Uterus (tissue), 4 donors: ENCODE data around the gene LPGAT1. TPM values are rescaled to one million over a fixed set of nuclear protein-coding genes. Genes with fewer than 3 reads are reported as not detected.

Experiments
- DNase-seq, 2 donors: peaks; one replicate each; pipeline ENCODE4 v3.0.0-alpha.2; 2019 to 2020
- H3K27ac ChIP-seq, 2 donors: fragments of 200-600 bp; sonication (generic); 1 replicate in 1 of 2; 2 replicates in 1 of 2; pipeline ENCODE4 v1.5.1; 2016 to 2018
- H3K27me3 ChIP-seq, 2 donors: fragments of 200-600 bp; sonication (generic); one replicate each; pipeline ENCODE4 v1.5.1; 2018 to 2019; ENCODE audit warnings: control low read depth in 1 of 2
- H3K36me3 ChIP-seq, 2 donors: fragments of 200-600 bp; sonication (generic); one replicate each; pipeline ENCODE4 v1.5.1; 2019; ENCODE audit warnings: control low read depth in 1 of 2
- H3K4me1 ChIP-seq, 2 donors: fragments of 200-600 bp; sonication (generic); one replicate each; pipeline ENCODE4 v1.5.1; 2018 to 2019; ENCODE audit warnings: control low read depth in 1 of 2
- H3K4me3 ChIP-seq, 2 donors: fragments of 200-600 bp; sonication (generic); 1 replicate in 1 of 2; 2 replicates in 1 of 2; pipeline ENCODE4 v1.5.1; 2018 to 2019; ENCODE audit warnings: mild to moderate bottlenecking in 1 of 2
- H3K9me3 ChIP-seq, 2 donors: fragments of 200-600 bp; sonication (generic); one replicate each; pipeline ENCODE4 v1.5.1; 2019; ENCODE audit warnings: control low read depth in 1 of 2
- POLR2A ChIP-seq, 2 donors: fragments of 450-650 bp; IDR thresholded peaks; one replicate each; pipeline ENCODE4 v1.6.1; 2016; ENCODE audit warnings: antibody characterized with exemption in 2 of 2, mild to moderate bottlenecking in 1 of 2, moderate library complexity in 1 of 2
- intact Hi-C: fragments of 100-400 bp; cut with DNase I; formaldehyde crosslinking; loops from one replicate; pipeline ENCODE4 v1.15.1; 2023; ENCODE audit warnings: low total_unique reads
- total RNA-seq, 4 donors: library from RNA; depleted of rRNA in 3 of 4; stranded (reverse); fragments of >200 nt in 3 of 4; gene quantifications; one replicate each; pipeline versions ENCODE4 v1.1.0 to v1.2.4, GENCODE V29; 2014 to 2023
- TF ChIP-seq, protein P1 (sequence below), 4 experiments: fragments of 200-600 bp in 2 of 4; fragments of 450-650 bp in 2 of 4; sonication (generic) in 2 of 4; IDR thresholded peaks; one replicate each; pipeline ENCODE4 v1.5.1; 2016 to 2019; ENCODE audit warnings: antibody characterized with exemption in 4 of 4, mild to moderate bottlenecking in 2 of 4, moderate library complexity in 1 of 4
- donor health status: DM: yes; HTN: yes; CAD: no.

LPGAT1 gene
- total RNA-seq, 4 donors from 2014 or later = 12.9 to 50.3 (median 36.6) TPM

DNA sequence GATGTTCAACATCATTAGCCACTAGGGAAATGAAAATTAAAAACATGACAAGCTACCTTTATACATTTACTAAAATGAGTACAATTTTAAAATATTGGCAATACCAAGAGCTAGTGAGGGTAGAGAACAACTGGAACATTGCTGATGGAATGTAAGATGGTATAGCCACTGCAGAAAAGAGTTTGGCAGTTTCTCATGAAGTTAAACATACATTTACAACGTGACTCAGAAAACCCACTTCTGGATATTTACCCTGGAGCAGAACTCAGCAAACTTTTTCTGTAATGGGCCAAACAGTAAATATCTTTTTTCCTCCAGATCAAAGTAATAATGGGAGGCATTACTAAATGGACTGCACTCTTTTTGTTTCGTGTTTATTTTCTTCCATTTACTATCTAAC is 22.1 kb downstream of the LPGAT1 start:
- H3K36me3 ChIP-seq = no peaks in the 10 kb centered on the region
- TF ChIP-seq, protein P1, sequence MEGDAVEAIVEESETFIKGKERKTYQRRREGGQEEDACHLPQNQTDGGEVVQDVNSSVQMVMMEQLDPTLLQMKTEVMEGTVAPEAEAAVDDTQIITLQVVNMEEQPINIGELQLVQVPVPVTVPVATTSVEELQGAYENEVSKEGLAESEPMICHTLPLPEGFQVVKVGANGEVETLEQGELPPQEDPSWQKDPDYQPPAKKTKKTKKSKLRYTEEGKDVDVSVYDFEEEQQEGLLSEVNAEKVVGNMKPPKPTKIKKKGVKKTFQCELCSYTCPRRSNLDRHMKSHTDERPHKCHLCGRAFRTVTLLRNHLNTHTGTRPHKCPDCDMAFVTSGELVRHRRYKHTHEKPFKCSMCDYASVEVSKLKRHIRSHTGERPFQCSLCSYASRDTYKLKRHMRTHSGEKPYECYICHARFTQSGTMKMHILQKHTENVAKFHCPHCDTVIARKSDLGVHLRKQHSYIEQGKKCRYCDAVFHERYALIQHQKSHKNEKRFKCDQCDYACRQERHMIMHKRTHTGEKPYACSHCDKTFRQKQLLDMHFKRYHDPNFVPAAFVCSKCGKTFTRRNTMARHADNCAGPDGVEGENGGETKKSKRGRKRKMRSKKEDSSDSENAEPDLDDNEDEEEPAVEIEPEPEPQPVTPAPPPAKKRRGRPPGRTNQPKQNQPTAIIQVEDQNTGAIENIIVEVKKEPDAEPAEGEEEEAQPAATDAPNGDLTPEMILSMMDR (IDR thresholded peaks at IDR 0.05) = no peak
- no peak for TF ChIP-seq POLR2A (IDR thresholded peaks at IDR 0.05)
- intact Hi-C loops = no loop called here
- no peak overlapping the region for H3K27ac ChIP-seq
- H3K4me1 ChIP-seq = no peaks in the 10 kb centered on the region
- no peak for DNase-seq
- H3K4me3 ChIP-seq = no peak overlapping the region
- H3K27me3 ChIP-seq = no peaks in the 10 kb centered on the region
- H3K9me3 ChIP-seq = no peaks in the 10 kb centered on the region

DNA sequence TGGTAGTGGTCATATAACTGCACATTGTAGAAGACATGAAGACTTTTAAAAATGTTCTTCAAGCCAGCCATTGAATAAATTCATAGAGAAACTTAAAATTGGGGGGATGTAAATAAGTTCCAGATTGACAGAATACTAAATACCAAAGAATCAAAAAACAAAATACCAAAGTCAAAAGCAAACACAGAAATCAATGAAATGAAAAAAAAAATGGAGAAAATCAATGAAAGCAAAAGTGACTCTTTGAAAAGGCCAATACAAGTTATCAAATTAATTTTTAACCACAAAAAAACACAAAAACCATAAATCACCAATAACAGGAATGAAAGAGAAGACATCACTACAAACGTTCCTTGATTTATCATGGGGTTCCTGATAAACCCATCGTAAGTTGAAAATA is 25.6 kb downstream of the LPGAT1 start:
- TF ChIP-seq, protein P1 (IDR thresholded peaks at IDR 0.05) = no peak
- Histone ChIP-seq H3K4me1 (no peaks in the 10 kb centered on the region), H3K36me3 (no peaks in the 10 kb centered on the region), H3K27me3 (no peaks in the 10 kb centered on the region), H3K27ac (no peak overlapping the region), H3K9me3 (no peaks in the 10 kb centered on the region), H3K4me3 (no peak overlapping the region)
- intact Hi-C loops = no loop called here
- no peak for DNase-seq

DNA sequence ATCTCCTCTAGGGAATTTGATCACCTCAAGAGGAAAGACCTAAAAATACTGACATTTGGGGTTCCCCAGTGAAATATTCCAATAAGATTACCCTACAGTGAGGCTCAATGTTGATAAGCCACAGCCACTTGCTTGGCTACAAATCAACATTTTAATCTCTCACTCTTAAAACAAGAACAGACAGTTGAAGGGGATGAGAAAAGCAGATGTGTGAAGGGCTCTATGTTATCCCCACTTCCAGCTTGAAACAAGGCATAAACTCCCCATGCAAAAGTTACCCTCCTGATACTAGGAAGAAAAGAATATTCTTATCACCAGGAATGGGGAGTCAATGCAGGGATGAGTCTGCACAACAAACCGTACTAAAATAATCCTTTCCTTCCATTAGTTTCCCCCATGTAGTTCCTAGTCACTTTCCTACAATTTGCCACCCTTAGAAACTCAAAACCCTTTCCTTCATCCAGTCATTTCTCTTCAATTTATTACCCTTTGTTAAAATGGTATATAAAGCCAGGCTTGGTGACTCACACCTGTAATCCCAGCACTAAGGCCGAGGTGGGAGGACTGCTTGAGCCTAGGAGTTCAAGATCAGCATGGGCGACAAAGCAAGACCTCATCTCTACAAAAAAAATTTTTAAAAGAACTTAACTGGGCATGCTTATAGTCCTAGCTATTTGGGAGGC is 29.5 kb downstream of the LPGAT1 start:
- intact Hi-C loops = no loop called here
- H3K9me3 ChIP-seq = no peaks in the 10 kb centered on the region
- no peak for DNase-seq

DNA sequence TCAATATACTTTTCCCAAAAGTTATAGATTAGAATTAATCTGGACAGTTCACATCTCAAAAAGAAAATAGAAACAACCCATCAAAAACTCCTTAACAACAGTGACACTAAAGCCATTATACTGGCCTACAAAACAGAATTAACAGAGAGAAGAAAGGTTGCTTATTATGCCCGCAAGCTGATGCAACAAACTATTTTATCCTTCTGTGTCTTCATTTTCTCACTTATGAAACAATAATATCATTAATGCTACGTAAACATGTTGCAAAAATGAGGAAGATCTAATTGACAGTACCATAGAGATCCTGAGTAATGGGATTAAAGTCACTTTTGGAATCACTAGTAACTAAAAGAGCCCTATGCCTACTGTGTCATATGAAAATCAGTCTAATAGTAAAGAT is 32.6 kb downstream of the LPGAT1 start:
- TF ChIP-seq, protein P1 (IDR thresholded peaks at IDR 0.05) = no peak
- no peak for TF ChIP-seq POLR2A (IDR thresholded peaks at IDR 0.05)
- H3K27me3 ChIP-seq = no peaks in the 10 kb centered on the region
- intact Hi-C loops = no loop called here

More for the DNA sequence above, 29.5 kb downstream of the LPGAT1 start:
- Histone ChIP-seq H3K4me3 (no peak overlapping the region), H3K27ac (no peak overlapping the region), H3K36me3 (no peaks in the 10 kb centered on the region), H3K27me3 (no peaks in the 10 kb centered on the region), H3K4me1 (no peaks in the 10 kb centered on the region)
- TF ChIP-seq, protein P1 (IDR thresholded peaks at IDR 0.05) = no peak
- TF ChIP-seq POLR2A (IDR thresholded peaks at IDR 0.05) = no peak

DNA sequence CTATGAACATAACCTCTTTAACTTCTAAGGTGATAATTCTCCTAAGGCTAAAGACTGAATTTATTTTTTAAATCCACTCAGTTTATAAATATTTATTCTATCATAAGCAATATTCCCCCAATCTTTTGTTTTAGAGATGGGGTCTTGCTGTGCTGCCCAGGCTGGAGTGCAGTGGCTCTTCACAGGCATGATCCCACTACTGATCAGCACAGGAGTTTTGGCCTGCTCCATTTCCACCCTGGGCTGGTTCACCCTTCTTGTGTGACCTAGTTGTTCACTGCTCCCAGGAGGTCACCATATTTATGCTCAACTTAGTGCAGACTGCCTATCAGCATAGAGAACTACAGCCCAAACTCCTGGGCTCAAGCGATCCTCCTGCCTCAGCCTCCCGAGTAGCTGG is 38.6 kb downstream of the LPGAT1 start:
- Histone ChIP-seq H3K4me3 (no peak overlapping the region), H3K9me3 (no peaks in the 10 kb centered on the region), H3K36me3 (no peaks in the 10 kb centered on the region), H3K27ac (no peak overlapping the region), H3K27me3 (no peaks in the 10 kb centered on the region), H3K4me1 (no peaks in the 10 kb centered on the region)
- intact Hi-C loops = no loop called here
- TF ChIP-seq, protein P1 (IDR thresholded peaks at IDR 0.05) = no peak
- TF ChIP-seq POLR2A (IDR thresholded peaks at IDR 0.05) = no peak
- DNase-seq = no peak

More for the DNA sequence above, 32.6 kb downstream of the LPGAT1 start:
- Histone ChIP-seq H3K9me3 (no peaks in the 10 kb centered on the region), H3K27ac (no peak overlapping the region), H3K36me3 (no peaks in the 10 kb centered on the region), H3K4me3 (no peak overlapping the region), H3K4me1 (no peaks in the 10 kb centered on the region)
- no peak for DNase-seq
